ENCODE results near the gene CACNA1I. TPM values are rescaled to one million over a fixed set of nuclear protein-coding genes. Genes with fewer than 3 reads are reported as not detected.

The CACNA1I gene
- total RNA-seq, 1 donor from 2014 or later: 0.41 TPM

DNA sequence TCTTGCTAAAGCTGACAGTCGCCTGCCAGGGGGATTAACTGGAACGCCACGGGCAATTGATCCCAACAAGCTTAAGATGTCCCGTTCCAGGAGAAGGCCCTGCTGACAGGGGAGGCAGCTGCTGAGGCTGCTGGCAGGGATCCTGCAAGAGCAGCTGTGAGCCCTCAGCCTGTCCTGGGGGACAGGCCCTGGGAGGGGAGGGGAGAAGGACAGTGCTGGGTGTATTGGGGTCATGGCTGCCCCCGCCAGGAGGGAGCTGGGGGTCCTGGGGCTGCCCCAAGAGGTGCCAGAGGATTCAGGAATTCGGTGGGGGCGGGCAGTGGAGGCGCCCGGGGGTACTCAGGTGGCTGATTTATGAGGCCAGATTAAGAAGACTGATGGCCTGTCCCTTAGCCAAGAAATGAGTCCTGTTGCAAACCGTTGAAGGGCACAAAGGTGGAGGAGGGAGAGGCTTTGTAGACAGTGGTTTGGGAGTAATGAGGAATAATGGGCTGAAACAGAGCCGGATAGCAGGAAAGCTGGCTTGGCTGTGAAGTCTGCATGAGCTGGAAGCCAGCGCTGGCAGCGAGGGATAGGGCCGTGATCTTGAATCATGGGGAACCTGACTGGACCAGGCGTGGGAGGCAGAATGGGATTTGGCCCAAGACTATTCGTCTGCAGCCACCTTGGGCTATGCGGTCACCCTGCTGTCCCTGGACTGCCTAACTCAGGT, 133.5 kb downstream of the CACNA1I start:
- H3K36me3 Mint-ChIP-seq (ENCODE audit: insufficient read depth): no peaks in the 10 kb centered on the region
- TF ChIP-seq, protein P1, sequence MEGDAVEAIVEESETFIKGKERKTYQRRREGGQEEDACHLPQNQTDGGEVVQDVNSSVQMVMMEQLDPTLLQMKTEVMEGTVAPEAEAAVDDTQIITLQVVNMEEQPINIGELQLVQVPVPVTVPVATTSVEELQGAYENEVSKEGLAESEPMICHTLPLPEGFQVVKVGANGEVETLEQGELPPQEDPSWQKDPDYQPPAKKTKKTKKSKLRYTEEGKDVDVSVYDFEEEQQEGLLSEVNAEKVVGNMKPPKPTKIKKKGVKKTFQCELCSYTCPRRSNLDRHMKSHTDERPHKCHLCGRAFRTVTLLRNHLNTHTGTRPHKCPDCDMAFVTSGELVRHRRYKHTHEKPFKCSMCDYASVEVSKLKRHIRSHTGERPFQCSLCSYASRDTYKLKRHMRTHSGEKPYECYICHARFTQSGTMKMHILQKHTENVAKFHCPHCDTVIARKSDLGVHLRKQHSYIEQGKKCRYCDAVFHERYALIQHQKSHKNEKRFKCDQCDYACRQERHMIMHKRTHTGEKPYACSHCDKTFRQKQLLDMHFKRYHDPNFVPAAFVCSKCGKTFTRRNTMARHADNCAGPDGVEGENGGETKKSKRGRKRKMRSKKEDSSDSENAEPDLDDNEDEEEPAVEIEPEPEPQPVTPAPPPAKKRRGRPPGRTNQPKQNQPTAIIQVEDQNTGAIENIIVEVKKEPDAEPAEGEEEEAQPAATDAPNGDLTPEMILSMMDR (IDR thresholded peaks at IDR 0.05; ENCODE audit: unreplicated experiment): no peak
- peaks cover 7% of the 10 kb centered on the region for H3K4me1 Mint-ChIP-seq (ENCODE audit: low read depth)
- no peaks in the 10 kb centered on the region for H3K9me3 Mint-ChIP-seq (ENCODE audit: low read depth)
- peak overlapping the region; percentile 64 for H3K27ac Mint-ChIP-seq
- peaks cover 22% of the 10 kb centered on the region for H3K27me3 Mint-ChIP-seq
- no peak overlapping the region for H3K4me3 Mint-ChIP-seq (ENCODE audit: low read depth)
- no peak for DNase-seq (ENCODE audit: low spot score, unreplicated experiment)

DNA sequence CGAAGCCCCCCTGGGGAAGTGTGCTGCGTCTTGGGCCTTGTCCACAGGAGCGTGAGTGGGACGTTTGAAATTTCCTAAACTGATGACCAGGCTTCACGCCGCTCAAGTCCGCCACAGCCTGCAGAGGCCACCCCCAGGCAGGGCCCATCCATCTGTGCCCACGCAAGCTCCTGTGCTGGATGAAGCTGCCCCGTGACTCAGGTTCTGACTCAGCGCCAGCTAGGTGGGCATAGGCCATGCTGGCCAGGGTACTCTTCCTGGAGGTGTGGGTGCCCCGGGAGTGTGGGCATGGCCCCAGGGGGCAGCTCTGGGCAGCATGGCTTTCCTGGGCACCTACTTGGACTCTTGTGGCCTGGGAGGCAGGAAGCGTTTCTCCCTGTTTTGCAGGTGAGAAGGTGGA, 134.8 kb downstream of the CACNA1I start:
- Mint-ChIP-seq H3K27me3 (peaks cover 32% of the 10 kb centered on the region), H3K36me3 (ENCODE audit: insufficient read depth) (no peaks in the 10 kb centered on the region), H3K4me1 (ENCODE audit: low read depth) (peaks cover 3% of the 10 kb centered on the region), H3K9me3 (ENCODE audit: low read depth) (no peaks in the 10 kb centered on the region), H3K27ac (no peak overlapping the region), H3K4me3 (ENCODE audit: low read depth) (no peak overlapping the region)
- TF ChIP-seq, protein P1 (IDR thresholded peaks at IDR 0.05; ENCODE audit: unreplicated experiment): no peak
- no peak for DNase-seq (ENCODE audit: low spot score, unreplicated experiment)

DNA sequence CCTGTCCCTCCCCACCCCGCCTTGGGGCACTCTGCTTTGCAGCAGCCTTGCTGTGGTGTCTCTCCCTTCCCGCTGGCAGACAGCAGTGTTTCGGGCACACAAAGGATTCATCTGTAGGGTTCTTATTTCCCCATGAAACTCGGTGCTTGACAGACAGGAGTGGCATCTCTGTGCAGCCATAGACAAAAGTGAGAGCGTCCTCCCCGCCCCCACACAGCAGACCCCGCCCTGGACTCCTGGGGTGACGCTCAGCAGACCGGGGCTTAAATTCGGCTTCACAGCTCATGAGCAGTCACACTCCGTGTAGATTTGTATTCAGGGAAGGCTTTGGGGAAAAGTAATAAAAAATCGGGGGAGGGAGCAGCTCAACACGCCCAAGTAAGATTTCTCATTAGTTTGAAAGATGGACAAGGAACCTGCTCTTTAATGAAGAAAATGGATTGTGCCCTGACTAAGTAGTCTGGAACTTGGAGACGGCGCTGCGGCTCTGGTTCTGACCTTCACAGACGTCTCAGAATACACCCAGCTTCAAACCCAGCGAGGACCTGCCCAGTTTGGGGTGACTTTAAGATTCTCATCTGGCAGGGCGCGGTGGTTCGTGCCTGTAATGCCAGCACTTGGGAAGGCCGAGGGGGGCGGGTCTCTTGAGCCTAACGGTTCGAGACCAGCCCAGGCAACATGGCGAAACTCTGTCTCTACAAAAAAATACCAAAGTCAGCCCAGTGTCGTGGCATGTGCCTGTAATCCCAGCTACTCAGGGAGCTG, 136.0 kb downstream of the CACNA1I start:
- Mint-ChIP-seq H3K27me3 (peaks cover 34% of the 10 kb centered on the region), H3K9me3 (ENCODE audit: low read depth) (no peaks in the 10 kb centered on the region), H3K4me3 (ENCODE audit: low read depth) (no peak overlapping the region), H3K36me3 (ENCODE audit: insufficient read depth) (no peaks in the 10 kb centered on the region), H3K4me1 (ENCODE audit: low read depth) (peaks cover 3% of the 10 kb centered on the region), H3K27ac (no peak overlapping the region)
- no peak for DNase-seq (ENCODE audit: low spot score, unreplicated experiment)
- TF ChIP-seq, protein P1 (IDR thresholded peaks at IDR 0.05; ENCODE audit: unreplicated experiment): no peak

DNA sequence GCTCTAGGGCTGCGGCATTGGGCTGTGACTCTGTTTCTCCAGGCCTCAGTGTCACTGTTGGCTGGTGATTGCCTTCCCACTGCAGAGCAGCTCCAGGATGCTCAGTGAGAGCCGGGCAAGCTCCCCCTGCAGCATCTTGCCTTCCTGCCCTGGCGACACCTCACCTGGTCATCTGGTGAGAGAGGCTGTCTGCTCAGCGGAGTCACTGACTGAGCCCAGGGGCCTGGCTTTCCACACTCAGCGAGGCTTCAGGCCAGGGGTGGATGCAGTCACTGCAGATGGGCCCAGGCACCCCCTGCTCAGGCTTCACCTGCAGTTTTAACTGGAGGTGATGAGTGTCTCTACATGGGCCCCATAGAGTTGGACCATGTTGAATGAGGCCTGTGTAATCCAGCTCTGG, 136.8 kb downstream of the CACNA1I start:
- Mint-ChIP-seq H3K27me3 (peaks cover 27% of the 10 kb centered on the region), H3K36me3 (ENCODE audit: insufficient read depth) (no peaks in the 10 kb centered on the region), H3K27ac (no peak overlapping the region), H3K9me3 (ENCODE audit: low read depth) (no peaks in the 10 kb centered on the region), H3K4me3 (ENCODE audit: low read depth) (no peak overlapping the region), H3K4me1 (ENCODE audit: low read depth) (peaks cover 3% of the 10 kb centered on the region)
- DNase-seq (ENCODE audit: low spot score, unreplicated experiment): no peak
- TF ChIP-seq, protein P1 (IDR thresholded peaks at IDR 0.05; ENCODE audit: unreplicated experiment): no peak

DNA sequence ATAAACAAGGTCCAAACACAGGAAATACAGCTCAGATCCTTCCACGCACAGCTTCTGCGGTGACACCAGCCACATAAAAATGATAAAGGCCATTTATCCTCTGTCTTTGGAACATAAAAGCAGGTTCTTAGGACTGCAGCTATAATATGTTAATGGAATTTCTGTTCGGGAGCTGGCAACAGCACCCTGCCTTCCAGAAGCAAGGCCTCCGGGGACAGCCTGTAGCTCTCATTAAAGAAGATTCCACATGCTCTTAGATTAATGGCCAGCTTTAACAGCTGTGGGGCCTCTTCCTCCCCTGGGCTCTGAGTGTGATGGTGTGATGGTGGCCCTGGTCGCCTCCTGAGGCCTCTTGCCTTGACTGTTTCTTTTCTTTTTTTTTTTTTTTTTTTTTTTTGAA, 137.3 kb downstream of the CACNA1I start:
- no peak for DNase-seq (ENCODE audit: low spot score, unreplicated experiment)
- H3K4me3 Mint-ChIP-seq (ENCODE audit: low read depth): no peak overlapping the region
- no peaks in the 10 kb centered on the region for H3K36me3 Mint-ChIP-seq (ENCODE audit: insufficient read depth)
- peaks cover 29% of the 10 kb centered on the region for H3K27me3 Mint-ChIP-seq
- peaks cover 5% of the 10 kb centered on the region for H3K4me1 Mint-ChIP-seq (ENCODE audit: low read depth)
- no peak overlapping the region for H3K27ac Mint-ChIP-seq
- H3K9me3 Mint-ChIP-seq (ENCODE audit: low read depth): no peaks in the 10 kb centered on the region
- TF ChIP-seq, protein P1 (IDR thresholded peaks at IDR 0.05; ENCODE audit: unreplicated experiment): no peak

Measured in progenitor cell of endocrine pancreas (in vitro differentiated cells).